ENCODE results near the gene ZMYND19.

DNA sequence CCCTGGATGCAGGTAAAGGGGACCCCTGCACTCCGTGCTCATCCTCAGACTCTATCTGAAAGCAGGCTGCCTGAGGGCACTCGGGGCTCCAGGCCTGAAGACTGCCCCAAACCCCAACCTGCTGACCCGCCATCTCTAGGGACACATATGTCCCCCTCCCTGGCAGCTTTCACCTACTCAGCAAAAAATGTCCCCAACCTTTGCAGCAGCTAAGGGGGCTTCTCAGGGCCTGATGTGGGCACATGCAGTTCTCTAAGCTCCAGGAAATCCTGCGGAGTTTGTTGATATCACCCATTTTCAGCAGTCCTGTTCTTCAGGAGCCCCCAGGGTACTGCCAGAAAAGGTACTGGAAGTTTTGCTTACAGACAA, 9.4 kb downstream of the ZMYND19 start:
- no peak for TF ChIP-seq POLR2AphosphoS5 (IDR thresholded peaks at IDR 0.05; ENCODE audit: insufficient read depth, low read depth, low read length)
- TF ChIP-seq POLR2A (IDR thresholded peaks at IDR 0.05; ENCODE audit: low read depth, low read length) = no peak
